Natural killer cell (primary cell): ENCODE measurements around the gene NUDT2. TPM values are rescaled to one million over a fixed set of nuclear protein-coding genes. Genes with fewer than 3 reads are reported as not detected.

ENCODE experiments used
- ATAC-seq, 3 donors: fragments of 150-1000 bp in 2 of 3; fragments of 200-7000 bp in 1 of 3; cut with Tn5 transposase; 1 replicate in 1 of 3; 2 replicates in 2 of 3; pipeline ENCODE4 v1.10.0; 2021; ENCODE audit warnings: mild to moderate bottlenecking in 2 of 3, moderate library complexity in 2 of 3
- DNase-seq, 2 donors: peaks; one replicate each; pipeline versions ENCODE4 v3.0.0 to v3.0.0-alpha.2; 2013 to 2021; ENCODE audit warnings: mixed read lengths in 1 of 2
- H3K27ac ChIP-seq: one replicate; pipeline ENCODE4 v1.5.1; 2013; ENCODE audit warnings: mild to moderate bottlenecking, low read length
- H3K27me3 ChIP-seq: one replicate; pipeline ENCODE4 v1.6.1; 2013; ENCODE audit warnings: low read length; ENCODE audit not compliant: control insufficient read depth, insufficient read depth
- H3K36me3 ChIP-seq: one replicate; pipeline ENCODE4 v1.6.1; 2013; ENCODE audit warnings: low read length; ENCODE audit not compliant: control insufficient read depth, insufficient read depth
- H3K4me1 ChIP-seq: one replicate; pipeline ENCODE4 v1.6.1; 2013; ENCODE audit warnings: low read length; ENCODE audit not compliant: control insufficient read depth, insufficient read depth
- H3K4me3 ChIP-seq: one replicate; pipeline ENCODE4 v1.5.1; 2013; ENCODE audit warnings: low read length
- H3K9me3 ChIP-seq: one replicate; pipeline ENCODE4 v1.6.1; 2013; ENCODE audit warnings: low read length; ENCODE audit not compliant: control insufficient read depth, insufficient read depth
- H3K27ac Mint-ChIP-seq, 2 donors: one replicate each; pipeline ENCODE4 v1.8.0; 2022; ENCODE audit warnings: mild to moderate bottlenecking in 2 of 2, mixed read lengths in 2 of 2, moderate library complexity in 1 of 2
- H3K27me3 Mint-ChIP-seq, 2 donors: one replicate each; pipeline ENCODE4 v1.8.0; 2022; ENCODE audit warnings: low read depth in 2 of 2, mixed read lengths in 2 of 2
- H3K36me3 Mint-ChIP-seq: one replicate; pipeline ENCODE4 v1.8.0; 2022; ENCODE audit warnings: mixed read lengths
- H3K4me1 Mint-ChIP-seq, 2 donors: one replicate each; pipeline ENCODE4 v1.8.0; 2022; ENCODE audit warnings: mixed read lengths in 2 of 2
- H3K4me3 Mint-ChIP-seq: one replicate; pipeline ENCODE4 v1.8.0; 2022; ENCODE audit warnings: mild to moderate bottlenecking, moderate library complexity, mixed read lengths
- H3K9me3 Mint-ChIP-seq, 2 donors: one replicate each; pipeline ENCODE4 v1.8.0; 2022; ENCODE audit warnings: mixed read lengths in 2 of 2
- WGBS: methylation state at CpG from one replicate; pipeline ENCODE4 v1.1.7; 2013; ENCODE audit warnings: missing lambda C conversion rate; ENCODE audit not compliant: insufficient coverage; 5-methylcytosine and 5-hydroxymethylcytosine counted together
- intact Hi-C: fragments of 100-400 bp; cut with micrococcal nuclease; formaldehyde crosslinking; loops from one replicate; pipeline ENCODE4 v1.14.2; 2022
- total RNA-seq, 4 donors: library from RNA; stranded (reverse); fragments of 120-200 nt in 1 of 4; gene quantifications; one replicate each; pipeline versions ENCODE4 v1.2.3 to v1.2.4, GENCODE V29; 2013 to 2022
- TF ChIP-seq, protein P1 (sequence below): fragments of 200-600 bp; IDR thresholded peaks from one replicate; pipeline ENCODE4 v1.8.0; 2022; ENCODE audit warnings: antibody characterized with exemption

Gene NUDT2
- total RNA-seq, 3 donors from 2014 or later (not counting 1 experiment from before 2014, with no cell fraction given), result 8.5 to 15.7 (median 9.4) TPM

DNA sequence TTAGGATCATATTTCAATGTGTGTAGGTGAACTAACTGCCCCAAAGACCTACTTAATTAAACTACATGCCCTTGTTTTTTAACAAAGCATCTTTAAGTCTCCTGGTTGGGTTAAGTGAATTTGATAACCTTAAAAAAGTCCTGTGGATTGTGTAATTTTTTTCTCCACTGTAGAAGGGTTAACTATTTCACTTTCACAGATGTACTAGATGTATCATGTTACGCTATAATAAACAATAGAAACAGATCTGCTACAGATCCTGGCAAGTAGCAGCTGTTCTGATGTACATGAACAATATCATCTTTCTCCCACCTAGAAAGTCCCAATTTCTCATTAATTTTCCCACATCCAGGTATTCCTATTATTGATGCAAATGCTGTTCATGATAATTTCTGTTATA, 19.2 kb upstream of the NUDT2 start:
- no peak overlapping the region for H3K27ac Mint-ChIP-seq
- no peaks in the 10 kb centered on the region for H3K4me1 ChIP-seq
- H3K36me3 Mint-ChIP-seq, result no peaks in the 10 kb centered on the region
- H3K4me3 ChIP-seq, result no peak overlapping the region
- H3K27ac ChIP-seq, result no peak overlapping the region
- intact Hi-C loops, result no loop called here
- WGBS, result 100% methylated on average over 1 of the region's 1 CpG
- TF ChIP-seq, protein P1, sequence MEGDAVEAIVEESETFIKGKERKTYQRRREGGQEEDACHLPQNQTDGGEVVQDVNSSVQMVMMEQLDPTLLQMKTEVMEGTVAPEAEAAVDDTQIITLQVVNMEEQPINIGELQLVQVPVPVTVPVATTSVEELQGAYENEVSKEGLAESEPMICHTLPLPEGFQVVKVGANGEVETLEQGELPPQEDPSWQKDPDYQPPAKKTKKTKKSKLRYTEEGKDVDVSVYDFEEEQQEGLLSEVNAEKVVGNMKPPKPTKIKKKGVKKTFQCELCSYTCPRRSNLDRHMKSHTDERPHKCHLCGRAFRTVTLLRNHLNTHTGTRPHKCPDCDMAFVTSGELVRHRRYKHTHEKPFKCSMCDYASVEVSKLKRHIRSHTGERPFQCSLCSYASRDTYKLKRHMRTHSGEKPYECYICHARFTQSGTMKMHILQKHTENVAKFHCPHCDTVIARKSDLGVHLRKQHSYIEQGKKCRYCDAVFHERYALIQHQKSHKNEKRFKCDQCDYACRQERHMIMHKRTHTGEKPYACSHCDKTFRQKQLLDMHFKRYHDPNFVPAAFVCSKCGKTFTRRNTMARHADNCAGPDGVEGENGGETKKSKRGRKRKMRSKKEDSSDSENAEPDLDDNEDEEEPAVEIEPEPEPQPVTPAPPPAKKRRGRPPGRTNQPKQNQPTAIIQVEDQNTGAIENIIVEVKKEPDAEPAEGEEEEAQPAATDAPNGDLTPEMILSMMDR, result no peak
- H3K4me3 Mint-ChIP-seq, result no peak overlapping the region
- no peaks in the 10 kb centered on the region for H3K4me1 Mint-ChIP-seq
- H3K27me3 ChIP-seq, result no peaks in the 10 kb centered on the region
- no peak for DNase-seq
- no peak for ATAC-seq
- no peaks in the 10 kb centered on the region for H3K9me3 ChIP-seq
- H3K36me3 ChIP-seq, result no peaks in the 10 kb centered on the region
- no peaks in the 10 kb centered on the region for H3K9me3 Mint-ChIP-seq
- no peaks in the 10 kb centered on the region for H3K27me3 Mint-ChIP-seq

DNA sequence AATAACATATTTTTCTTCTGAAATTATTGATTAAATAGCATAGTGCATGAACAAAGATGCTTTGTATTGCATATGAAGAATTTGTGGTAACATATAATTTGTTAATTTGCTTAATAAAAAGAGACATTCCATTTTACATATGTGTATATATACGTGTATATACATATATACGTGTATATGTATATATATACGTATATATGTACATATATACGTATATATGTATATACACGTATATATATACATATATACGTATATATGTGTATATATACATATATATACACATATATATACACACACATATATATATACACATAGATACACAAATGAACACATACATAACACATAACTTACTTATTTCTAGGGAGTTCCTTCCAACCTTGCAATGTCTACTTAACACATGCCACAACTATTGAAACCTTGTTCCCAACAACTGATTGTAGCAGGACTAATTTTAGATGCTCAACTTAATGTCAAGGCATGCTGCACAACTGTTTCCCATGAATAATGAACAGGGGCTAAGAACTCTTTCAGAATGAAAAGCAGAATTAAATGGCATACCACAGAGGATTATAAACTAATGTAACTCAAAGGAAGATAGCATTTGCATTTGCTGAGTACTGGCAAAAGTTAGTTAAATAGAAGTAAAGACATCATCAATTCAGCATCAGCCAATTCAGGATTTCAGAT, 17.7 kb upstream of the NUDT2 start:
- intact Hi-C loops, result no loop called here
- no peaks in the 10 kb centered on the region for H3K9me3 ChIP-seq
- Mint-ChIP-seq H3K4me1 (no peaks in the 10 kb centered on the region), H3K27me3 (no peaks in the 10 kb centered on the region), H3K27ac (no peak overlapping the region), H3K9me3 (no peaks in the 10 kb centered on the region), H3K4me3 (no peak overlapping the region), H3K36me3 (no peaks in the 10 kb centered on the region)
- H3K27ac ChIP-seq, result no peak overlapping the region
- H3K27me3 ChIP-seq, result no peaks in the 10 kb centered on the region
- WGBS, result no CpG with 5 or more reads among the region's 6 CpGs
- DNase-seq (no peak), ATAC-seq (no peak)
- no peak overlapping the region for H3K4me3 ChIP-seq
- H3K36me3 ChIP-seq, result no peaks in the 10 kb centered on the region
- no peaks in the 10 kb centered on the region for H3K4me1 ChIP-seq
- TF ChIP-seq, protein P1, result no peak

DNA sequence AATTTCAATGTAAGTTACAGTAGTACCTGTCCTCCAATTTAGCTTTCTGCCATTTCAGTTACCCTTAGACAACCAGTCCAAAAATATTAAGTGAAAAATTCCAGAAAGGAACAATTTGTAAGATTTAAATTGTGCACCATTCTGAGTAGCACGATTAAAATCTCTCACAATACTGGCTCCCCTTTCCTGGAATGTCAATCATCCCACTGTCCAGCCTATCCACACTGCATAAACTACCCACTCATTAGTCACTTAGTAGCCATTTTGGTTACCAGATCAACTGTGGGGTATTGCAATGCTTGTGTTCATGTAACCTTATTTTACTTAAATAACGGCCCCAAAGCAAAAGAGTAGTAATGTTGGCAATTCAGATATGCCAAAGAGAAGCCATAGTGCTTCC, 11.9 kb upstream of the NUDT2 start:
- Histone ChIP-seq H3K27ac (no peak overlapping the region), H3K4me1 (no peaks in the 10 kb centered on the region), H3K9me3 (no peaks in the 10 kb centered on the region), H3K27me3 (no peaks in the 10 kb centered on the region), H3K4me3 (no peak overlapping the region), H3K36me3 (no peaks in the 10 kb centered on the region)
- TF ChIP-seq, protein P1, result no peak
- Mint-ChIP-seq H3K36me3 (no peaks in the 10 kb centered on the region), H3K27ac (no peak overlapping the region), H3K4me1 (no peaks in the 10 kb centered on the region), H3K9me3 (no peaks in the 10 kb centered on the region), H3K4me3 (no peak overlapping the region), H3K27me3 (no peaks in the 10 kb centered on the region)
- no peak for ATAC-seq
- no peak for DNase-seq
- 96% methylated on average over 2 of the region's 2 CpGs for WGBS
- intact Hi-C loops, result no loop called here
